HG03039 (cell line): ENCODE measurements around the gene NDFIP1.
"Not testable (repeated sequence)": the region's sequence is repeated elsewhere in the genome, so short reads cannot be mapped to it uniquely, and the experiment has no call there.

Experiments used
- ATAC-seq: cut with Tn5 transposase; IDR thresholded peaks from one replicate; pipeline ENCODE4 v1.9.1; 2021; ENCODE audit warnings: mild to moderate bottlenecking, moderate library complexity; ENCODE audit not compliant: unreplicated experiment

The NDFIP1 gene

DNA sequence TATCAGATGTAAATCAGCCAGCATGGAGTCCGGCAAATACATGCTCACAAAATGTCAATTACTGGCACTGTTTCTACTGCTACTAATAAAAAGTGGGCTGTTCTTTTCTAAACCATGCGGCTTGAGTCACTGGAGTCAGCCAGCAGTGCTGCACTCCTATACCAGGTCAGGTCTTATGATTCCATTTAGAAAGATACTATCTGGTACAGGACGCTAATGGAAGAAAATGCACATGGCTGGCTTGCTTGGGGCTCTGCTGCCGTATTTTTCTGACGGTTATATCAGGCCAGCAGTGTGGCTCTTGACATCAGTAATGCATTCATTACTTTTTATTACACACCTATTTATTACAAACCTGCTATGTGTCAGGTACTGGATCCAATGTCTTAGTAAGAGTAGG lies 74.3 kb downstream of the NDFIP1 start:
- no peak for ATAC-seq

- ATAC-seq, result no peak
Measured at GRCh38 chr5:142183561-142183960, 75.0 kb downstream of the NDFIP1 start.

DNA sequence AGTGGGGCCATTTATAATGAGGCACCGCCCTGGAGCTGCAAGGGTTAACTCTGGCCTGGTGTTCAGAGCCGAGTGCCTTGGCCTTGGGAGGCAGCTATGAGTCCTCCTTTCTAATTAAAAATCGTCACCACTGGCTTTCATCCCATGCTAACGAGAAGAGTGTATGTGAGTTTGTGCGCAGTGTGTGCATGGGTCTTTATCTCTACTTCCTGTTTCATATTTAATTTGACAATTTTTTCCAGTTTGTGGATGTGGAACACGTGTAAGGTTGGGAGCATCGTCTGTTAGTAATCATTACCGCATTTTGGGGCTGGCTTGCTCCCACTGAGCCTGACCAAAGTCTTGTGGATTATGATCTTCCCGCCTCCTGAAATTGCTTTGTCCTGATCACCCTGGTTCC lies 76.4 kb downstream of the NDFIP1 start:
- ATAC-seq, result no peak

DNA sequence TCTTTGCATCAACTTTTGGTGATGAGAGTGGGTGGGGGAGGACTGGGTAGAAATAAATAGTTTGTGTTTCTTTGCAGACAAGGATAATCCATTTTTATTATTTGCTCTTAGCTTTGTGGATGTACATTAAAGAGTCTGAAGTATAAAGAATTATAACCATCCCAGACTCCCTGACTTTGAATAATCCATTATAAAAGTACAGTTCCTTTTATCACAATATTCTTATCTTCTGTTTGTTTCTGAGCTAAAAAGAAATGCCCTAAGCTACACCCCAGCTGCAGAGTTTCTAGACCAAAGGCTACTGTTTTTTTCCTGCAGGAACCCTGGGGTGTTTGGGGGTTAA lies 77.9 kb downstream of the NDFIP1 start:
- ATAC-seq, result no peak

DNA sequence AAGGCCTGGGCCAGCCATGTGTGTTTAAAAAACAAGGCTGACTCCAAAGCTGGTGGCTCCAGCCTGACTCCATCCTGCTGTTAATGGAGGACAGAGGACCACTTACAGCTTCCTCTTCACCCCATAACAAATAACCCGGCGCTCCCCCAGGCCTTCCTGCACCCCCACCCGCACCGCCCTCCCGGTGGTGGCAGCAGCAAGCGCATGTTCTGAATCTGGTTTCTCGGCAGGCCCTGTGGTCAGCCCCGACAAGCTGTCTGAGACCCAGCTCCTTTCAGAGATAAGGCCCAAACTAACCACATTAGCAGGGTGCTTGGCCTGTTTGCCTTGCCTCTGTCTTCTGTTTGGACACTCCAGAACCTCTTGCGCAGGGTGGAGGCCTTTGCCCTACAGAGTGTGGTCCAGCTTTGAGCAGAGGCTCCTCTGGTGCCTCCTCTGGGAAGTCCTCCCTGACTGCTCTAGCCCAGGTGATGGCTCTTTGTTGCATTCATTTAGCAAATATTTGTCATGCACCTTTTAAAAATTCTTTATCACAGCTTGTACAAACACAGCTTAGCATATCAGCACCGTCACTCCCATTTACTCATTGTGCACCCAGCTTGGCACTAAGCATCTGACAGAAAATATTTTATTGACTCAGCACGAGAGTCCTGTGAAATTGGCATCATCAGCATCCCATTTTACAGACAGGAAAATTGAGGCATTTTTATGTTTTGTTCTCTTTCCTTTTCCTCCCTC lies 78.4 kb downstream of the NDFIP1 start:
- ATAC-seq, result no peak

DNA sequence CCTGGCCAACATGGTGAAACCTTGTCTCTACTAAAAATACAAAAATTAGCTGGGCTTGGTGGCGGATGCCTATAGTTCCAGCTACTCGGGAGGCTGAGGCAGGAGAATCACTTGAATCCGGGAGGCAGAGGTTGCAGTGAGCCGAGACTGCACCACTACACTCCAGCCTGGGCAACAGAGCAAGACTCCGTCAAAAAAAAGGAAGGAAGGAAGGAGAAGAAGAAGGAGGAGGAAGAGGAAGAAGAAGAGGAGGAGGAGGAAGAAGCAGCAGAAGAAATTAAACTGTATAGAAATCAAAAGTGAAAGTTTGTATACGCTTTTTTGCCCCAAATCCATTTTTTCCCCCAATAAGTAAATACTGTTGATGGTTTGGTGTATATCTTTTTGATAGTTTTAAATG lies 80.1 kb downstream of the NDFIP1 start:
- not testable (repeated sequence) for ATAC-seq

DNA sequence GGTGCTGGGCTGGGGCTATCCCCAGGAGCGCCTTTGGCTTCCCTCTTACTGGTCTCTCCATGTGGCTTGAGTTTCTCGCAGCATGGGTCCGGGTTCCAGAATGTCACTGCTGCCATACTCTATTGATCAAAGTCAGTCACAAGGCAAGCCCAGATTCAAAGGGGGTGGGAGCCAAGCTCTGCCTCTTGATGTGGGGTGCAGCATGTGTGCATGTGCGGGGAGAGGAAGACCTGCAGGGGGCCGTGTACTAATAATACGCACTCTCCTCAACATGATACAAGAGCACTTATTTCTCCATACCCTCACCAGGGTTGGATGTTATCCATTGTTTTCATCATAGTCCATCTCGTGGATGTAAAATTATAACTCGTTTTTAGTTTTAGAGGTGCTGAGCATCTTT lies 81.2 kb downstream of the NDFIP1 start:
- ATAC-seq, result no peak

DNA sequence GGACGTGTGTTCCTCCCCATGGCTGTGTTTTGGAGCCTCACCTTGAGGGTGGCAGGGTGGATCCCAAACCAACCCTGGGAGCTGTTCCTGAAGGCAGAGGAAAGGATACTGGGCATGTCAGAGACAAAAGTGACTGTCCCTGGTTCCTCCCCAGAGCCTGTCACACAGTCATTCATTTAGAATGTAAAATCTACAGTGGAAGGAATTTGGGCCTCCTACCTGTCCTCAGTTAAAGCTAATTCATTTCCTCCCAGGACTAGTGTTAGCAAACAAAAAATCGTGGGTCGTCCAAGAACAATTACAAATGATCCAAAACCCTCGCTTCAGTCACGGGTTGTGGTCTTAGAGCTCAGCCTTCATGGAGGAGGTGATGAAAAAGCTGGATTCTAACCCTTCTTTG lies 83.2 kb downstream of the NDFIP1 start:
- no peak for ATAC-seq

DNA sequence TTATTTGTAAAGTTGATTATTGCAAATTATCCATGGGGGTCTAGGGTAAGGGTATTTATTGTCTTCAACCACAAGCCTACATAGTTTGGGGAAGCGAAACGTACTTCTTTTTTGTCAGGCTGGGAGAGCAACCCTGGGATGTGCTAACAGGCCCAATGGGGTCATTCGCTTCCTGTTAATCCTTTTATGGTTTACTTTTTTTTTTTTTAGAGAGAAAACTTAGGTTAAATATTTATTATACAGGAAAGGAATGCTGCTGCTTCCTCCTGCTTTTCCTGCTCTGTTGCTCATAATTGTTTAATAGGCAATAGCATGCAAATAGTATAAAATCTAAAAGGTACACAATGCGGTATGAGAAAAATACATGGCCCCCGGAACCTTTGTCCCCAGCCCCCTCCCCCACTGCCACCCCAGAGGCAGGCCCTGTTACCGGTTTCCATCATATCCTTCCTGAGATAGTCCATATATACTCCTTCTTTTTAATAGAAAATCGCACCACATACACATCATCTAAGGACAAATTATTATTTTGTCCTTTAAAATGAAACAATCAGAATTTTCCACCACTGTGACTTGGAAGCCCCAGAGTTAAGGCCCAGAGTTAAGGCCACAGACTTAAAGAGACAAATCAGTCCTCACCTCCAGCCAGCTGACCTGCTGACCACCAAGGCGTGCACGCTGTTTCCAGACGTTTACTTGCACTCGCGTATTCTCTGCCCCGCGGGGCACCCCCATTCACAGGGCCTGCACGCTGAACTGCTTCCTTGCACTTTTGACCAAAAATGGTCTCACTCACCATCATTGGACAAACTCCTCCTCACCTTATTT lies 83.9 kb downstream of the NDFIP1 start:
- no peak for ATAC-seq

GRCh38 chr5:142193114-142193428 lies 84.5 kb downstream of the NDFIP1 start:
- no peak for ATAC-seq

DNA sequence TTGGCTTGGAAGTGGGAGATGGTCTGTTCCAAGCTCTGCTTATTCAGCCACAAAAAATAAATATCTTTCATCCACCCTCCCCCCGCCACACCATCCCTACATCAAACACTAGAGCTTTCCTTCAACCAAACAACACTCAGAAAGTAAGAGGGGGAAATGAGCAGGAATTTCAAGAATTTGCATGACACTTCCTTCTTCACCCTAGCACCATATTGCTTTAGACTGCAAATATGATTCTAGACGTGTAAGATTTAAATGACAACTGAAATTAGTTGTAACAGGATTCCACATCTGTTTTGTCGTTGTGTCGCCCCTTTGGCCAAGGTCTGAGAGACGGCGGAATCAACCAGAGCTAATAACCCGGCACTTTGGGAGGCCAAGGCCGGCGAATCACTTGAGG lies 88.5 kb downstream of the NDFIP1 start:
- no peak for ATAC-seq

- no peak for ATAC-seq
Measured at GRCh38 chr5:142197781-142198180, 89.2 kb downstream of the NDFIP1 start.

DNA sequence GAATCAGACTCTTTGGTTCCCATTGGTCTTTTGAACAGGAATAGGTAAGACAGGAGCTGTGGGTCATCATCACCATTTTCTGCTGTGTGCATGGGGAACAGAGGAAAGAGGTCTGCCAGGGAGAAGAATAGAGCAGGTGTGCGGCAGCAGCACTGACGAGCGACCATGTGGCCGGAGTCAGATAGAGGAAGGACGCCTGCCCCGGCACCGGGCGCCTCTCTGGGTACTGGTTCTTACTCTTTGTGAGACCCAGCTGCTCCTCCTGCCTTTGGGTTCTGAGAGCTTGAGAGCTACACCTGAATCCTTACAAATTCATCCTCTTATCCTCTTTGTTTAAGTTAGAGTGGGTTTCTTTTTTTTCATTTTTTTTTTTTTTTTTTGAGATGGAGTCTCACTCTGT lies 90.8 kb downstream of the NDFIP1 start:
- ATAC-seq, result no peak

- no peak for ATAC-seq
Measured at GRCh38 chr5:142200387-142200786, 91.8 kb downstream of the NDFIP1 start.

DNA sequence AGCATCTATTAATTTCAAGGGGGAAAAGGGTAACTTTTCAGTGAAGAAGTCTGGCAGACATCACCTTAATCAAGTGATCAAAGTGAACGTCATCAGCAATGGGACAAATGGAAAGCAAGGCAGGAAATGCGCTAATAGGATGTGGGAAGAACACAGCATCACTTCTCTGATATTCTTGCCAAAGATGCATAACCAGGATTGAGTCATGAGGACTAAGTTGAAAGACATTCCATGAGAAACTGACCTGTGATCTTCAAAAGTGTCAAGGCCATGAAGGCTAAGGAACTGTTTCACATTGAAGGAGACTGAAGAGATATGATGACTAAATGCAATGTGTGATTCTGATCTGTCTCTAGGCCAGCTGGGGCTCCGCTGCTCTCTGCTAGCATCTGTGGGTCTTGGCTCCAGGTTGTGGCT lies 92.9 kb downstream of the NDFIP1 start:
- ATAC-seq, result no peak

DNA sequence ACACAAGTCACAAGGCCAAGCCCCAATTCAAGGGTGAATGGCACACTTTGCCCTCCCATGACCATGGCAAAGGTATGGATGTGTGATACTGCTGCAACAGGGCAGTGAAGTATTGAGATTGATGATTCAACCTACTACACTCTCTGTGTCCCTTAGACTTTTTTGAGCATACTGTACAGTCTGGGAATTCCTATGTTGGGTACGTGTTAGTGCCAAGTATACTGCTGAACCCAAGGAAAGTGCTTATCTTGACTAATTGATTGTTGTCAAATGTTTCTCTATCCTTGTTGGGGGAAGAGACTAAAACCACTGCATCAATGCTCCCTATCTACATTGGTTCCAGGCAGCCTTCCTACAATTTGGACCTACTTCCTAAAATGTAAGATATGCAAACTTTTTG lies 93.7 kb downstream of the NDFIP1 start:
- no peak for ATAC-seq
